Hematopoietic multipotent progenitor cell treated with erythropoietin and hydrocortisone succinate and interleukin-3 and kit ligand, for 4 days (in vitro differentiated cells): ENCODE data around the gene WWOX.
"Not testable (repeated sequence)": the region's sequence is repeated elsewhere in the genome, so short reads cannot be mapped to it uniquely, and the experiment has no call there.

Experiments used
- DNase-seq: peaks from one replicate; pipeline ENCODE4 v3.0.0-alpha.2; 2015

The WWOX gene

GRCh38 chr16:78591682-78592103 lies 492.2 kb downstream of the WWOX start:
- DNase-seq, result no peak

GRCh38 chr16:78592111-78592510 lies 492.7 kb downstream of the WWOX start:
- DNase-seq, result no peak

- no peak for DNase-seq
These were observed 493.9 kb downstream of the WWOX start for GRCh38 chr16:78593352-78593751.

GRCh38 chr16:78594191-78594590 lies 494.7 kb downstream of the WWOX start:
- DNase-seq, result no peak

- no peak for DNase-seq
These were observed 497.0 kb downstream of the WWOX start for GRCh38 chr16:78596348-78596995.

GRCh38 chr16:78596996-78597422 lies 497.6 kb downstream of the WWOX start:
- no peak for DNase-seq

GRCh38 chr16:78597809-78598570 lies 498.5 kb downstream of the WWOX start:
- DNase-seq, result no peak

GRCh38 chr16:78599271-78599670 lies 499.8 kb downstream of the WWOX start:
- no peak for DNase-seq

GRCh38 chr16:78604423-78605062 lies 505.1 kb downstream of the WWOX start:
- DNase-seq, result not testable (repeated sequence)

- DNase-seq, result no peak
These were observed 506.2 kb downstream of the WWOX start for GRCh38 chr16:78605548-78606101.

- no peak for DNase-seq
These were observed 507.1 kb downstream of the WWOX start for GRCh38 chr16:78606545-78606944.

GRCh38 chr16:78607022-78607421 lies 507.6 kb downstream of the WWOX start:
- DNase-seq, result no peak

- no peak for DNase-seq
These were observed 508.0 kb downstream of the WWOX start for GRCh38 chr16:78607465-78607864.

GRCh38 chr16:78608305-78608776 lies 508.9 kb downstream of the WWOX start:
- DNase-seq, result no peak

GRCh38 chr16:78609402-78610274 lies 510.2 kb downstream of the WWOX start:
- DNase-seq, result no peak

GRCh38 chr16:78611318-78611717 lies 511.9 kb downstream of the WWOX start:
- no peak for DNase-seq

- DNase-seq, result peak; percentile 66
These were observed 520.4 kb downstream of the WWOX start for GRCh38 chr16:78619811-78620210.

- DNase-seq, result peak; percentile 84
These were observed 520.8 kb downstream of the WWOX start for GRCh38 chr16:78620291-78620690.

- DNase-seq, result no peak
These were observed 524.3 kb downstream of the WWOX start for GRCh38 chr16:78623796-78624195.

GRCh38 chr16:78624366-78624765 lies 524.9 kb downstream of the WWOX start:
- DNase-seq, result peak; percentile 65

- no peak for DNase-seq
These were observed 529.1 kb downstream of the WWOX start for GRCh38 chr16:78628461-78629045.

GRCh38 chr16:78629173-78629572 lies 529.7 kb downstream of the WWOX start:
- DNase-seq, result no peak
